Activated gamma-delta T cell (primary cell): ENCODE data around the gene KRTAP9-3.
"Not testable (repeated sequence)": the region's sequence is repeated elsewhere in the genome, so short reads cannot be mapped to it uniquely, and the experiment has no call there.

Experiments used
- DNase-seq: peaks from one replicate; lab custom pipeline; 2025; lab: John Stamatoyannopoulos, UW
- total RNA-seq, 2 donors: gene quantifications; one replicate each; lab custom pipeline; 2026; lab: John Stamatoyannopoulos, UW

Gene KRTAP9-3, protein sequence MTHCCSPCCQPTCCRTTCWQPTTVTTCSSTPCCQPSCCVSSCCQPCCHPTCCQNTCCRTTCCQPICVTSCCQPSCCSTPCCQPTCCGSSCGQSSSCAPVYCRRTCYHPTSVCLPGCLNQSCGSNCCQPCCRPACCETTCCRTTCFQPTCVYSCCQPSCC
- 0 reads per million in 2 donors for total RNA-seq

GRCh38 chr17:41232399-41233105 is at the start of gene KRTAP9-3:
KRTAP9-3 (plus strand) TSS chr17:41232449; CDS start chr17:41232502, 53 bp downstream.
- DNase-seq: not testable (repeated sequence)

- no peak for DNase-seq
Observed at GRCh38 chr17:41184480-41184961, 47.7 kb upstream of the KRTAP9-3 start, which contains the start of gene KRTAP4-1. KRTAP4-1 (minus strand) TSS chr17:41184911; CDS start chr17:41184854, 57 bp downstream.

DNA sequence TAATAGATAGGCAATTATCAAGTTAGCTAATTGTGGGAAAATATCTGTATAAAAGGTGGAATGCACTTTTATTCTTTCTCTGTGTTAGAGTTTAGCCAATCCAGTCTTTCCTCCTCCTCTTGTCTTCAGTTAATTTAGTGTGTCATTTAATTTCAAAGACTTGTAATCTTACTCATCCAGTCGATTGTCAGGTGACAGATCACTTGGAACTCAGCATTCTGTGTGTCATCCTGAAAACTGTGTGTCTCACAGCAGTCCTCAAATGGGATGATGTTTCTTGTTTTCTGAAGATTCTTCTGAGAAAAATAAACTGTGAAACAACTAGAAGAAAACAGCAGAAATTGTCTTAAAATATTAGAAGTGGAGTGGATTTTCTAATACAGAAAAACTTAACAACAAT is 47.2 kb upstream of the KRTAP9-3 start:
- DNase-seq: no peak

DNA sequence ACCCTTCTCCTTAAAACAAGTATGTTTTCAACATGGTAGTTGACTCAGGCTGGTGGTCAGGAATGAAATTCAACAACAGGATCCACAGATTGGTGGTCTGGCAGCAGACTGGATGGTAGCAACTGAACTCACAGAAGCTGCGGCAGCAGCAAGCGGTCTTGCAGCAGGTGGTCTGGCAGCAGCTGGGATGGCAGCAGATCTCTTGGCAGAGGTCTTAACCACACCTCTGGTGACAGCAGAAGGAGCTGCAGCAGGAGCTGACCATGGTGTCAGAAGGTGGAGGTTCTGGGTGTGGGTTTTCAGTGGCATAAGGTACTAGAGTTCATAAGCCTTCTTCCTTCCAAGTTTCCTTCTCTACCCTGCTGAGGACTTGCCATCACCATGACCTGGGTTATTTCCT is 45.4 kb upstream of the KRTAP9-3 start:
- DNase-seq: no peak

DNA sequence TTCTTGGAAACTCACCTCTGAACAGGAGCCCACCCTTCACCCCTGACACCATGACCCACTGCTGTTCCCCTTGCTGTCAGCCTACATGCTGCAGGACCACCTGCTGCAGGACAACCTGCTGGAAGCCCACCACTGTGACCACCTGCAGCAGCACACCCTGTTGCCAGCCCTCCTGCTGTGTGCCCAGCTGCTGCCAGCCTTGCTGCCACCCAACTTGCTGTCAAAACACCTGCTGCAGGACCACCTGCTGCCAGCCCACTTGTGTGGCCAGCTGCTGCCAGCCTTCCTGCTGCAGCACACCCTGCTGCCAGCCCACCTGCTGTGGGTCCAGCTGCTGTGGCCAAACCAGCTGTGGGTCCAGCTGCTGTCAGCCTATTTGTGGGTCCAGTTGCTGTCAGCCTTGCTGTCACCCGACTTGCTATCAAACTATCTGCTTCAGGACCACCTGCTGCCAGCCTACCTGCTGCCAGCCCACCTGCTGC is 42.4 kb upstream of the KRTAP9-3 start, which contains the start of gene KRTAP9-1:
TSS of gene KRTAP9-1 (plus strand) at position 51 of the 482 bp plus-strand sequence. CDS start at position 51, 0 bp downstream.
- not testable (repeated sequence) for DNase-seq

DNA sequence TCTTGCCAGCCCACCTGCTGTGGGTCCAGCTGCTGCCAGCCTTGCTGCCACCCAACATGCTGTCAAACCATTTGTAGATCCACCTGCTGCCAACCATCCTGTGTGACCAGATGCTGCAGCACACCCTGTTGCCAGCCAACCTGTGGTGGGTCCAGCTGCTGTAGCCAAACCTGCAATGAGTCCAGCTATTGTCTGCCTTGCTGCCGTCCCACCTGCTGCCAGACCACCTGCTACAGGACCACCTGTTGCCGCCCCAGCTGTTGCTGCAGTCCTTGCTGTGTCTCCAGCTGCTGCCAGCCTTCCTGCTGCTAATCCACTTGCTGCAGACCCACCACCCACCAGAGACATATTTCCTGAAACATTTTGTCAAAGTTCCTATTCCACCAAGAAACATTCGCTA is 41.9 kb upstream of the KRTAP9-3 start:
- no peak for DNase-seq

DNA sequence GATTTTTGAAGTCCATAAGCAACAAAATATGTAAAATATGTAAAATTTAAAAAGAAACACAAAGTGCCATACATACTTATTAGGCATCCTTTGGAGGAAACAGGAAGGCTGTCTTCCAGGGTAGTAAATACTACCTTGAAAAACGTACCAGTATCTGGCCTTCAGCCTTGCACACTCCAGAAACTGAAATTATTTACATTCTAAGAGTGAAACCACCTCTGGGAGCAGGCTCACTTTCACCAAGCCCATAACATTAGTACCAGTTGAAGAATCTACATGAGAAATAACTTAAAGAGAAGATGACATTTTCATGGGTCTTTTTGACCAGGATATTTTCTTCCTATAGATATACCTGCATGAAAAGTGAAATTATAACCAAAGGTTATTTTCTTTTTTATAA is 36.2 kb upstream of the KRTAP9-3 start:
- DNase-seq: no peak

DNA sequence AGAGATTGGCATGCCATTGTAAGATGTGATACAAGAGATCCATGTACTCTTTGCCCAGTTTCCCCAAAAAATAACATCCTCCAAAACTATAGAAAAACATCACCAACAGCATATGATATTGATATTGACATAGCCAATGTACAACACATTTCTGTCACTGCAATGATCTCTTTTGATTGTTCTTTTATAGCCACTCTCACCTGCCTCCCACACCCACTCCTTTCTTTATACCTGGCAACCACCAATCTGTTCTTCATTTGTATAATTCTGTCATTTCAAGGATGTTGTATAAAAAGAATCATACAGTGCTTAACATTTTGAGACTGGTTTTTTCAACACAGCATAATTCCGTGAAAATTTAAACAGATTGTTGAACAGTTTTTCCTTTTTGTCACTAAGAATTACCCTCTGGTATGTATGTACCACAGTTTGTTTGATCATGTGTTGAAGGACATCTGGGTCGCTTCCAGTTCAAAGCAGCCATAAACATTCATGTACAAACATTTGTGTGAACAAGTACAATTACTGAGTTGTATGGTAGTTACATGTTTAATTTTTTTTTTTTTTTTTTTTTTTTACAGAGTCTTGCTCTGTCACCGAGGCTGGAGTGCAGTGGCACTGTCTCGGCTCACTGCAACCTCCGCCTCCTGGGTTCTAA is 32.7 kb upstream of the KRTAP9-3 start:
- DNase-seq: no peak

DNA sequence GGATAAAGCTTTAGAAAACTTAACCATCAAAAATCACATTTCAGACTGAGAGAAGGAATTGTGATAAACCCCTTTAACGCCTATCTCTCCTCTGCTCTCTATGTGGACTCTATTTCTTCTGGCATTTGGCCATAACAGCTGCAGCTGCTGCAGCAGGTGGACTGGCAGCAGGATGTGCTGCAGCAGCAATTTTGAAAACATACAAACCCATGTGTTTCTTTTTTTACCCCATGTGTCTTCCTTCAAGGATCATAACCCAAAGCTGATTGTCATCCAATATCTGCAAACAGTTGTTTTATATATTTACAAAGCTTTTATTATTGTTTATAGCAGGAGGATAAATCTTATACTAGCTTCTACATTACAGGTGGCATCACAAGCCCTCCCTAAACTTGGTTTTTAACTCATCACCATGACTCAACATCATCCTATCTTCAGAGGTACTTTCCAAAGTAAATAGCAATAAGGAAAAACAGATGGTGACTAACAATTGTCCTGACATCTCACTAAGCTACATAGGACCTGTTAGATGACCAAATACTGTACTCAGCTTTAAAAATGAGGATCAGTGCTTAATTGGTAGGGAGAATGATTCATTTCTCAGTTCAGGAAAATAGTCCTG is 20.3 kb upstream of the KRTAP9-3 start:
- DNase-seq: no peak

- no peak for DNase-seq
Observed at GRCh38 chr17:41212524-41213169, 19.6 kb upstream of the KRTAP9-3 start.

DNA sequence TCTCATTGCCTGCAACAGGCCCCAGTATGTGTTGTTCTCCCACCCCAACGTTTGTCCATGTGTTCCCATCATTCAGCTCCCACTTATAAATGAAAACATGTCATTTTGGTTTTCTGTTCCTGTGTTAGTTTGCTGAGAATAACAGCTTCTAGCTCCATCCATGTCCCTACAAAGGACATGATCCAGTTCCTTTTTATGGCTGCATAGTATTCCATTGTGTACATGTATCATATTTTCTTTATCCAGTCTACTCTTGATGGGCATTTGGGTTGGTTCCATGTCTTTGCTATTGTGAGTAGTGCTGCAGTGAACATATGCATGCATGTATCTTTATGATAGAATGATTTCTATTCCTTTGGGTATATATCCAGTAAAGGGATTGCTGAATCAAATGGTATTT is 16.6 kb upstream of the KRTAP9-3 start:
- no peak for DNase-seq

DNA sequence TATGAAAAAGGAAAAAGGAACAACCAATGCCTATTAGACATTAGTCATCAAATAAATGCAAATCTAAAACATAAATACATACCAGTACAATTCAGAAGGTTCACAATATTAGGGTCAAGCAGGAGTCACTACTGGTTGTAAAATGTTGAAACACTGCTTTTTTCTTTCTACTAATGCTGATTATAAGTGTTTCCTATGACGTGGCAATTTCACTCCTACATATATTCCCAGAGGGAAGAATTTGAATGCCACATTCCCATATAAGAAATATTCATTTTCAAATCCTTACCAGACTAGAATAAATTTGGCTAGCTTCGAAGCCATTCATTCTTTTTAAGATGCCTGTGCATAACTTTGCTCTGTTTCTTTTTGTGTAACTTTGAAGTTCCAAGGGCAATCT is 8.4 kb upstream of the KRTAP9-3 start:
- DNase-seq: no peak

GRCh38 chr17:41226051-41226450 is 6.2 kb upstream of the KRTAP9-3 start:
- no peak for DNase-seq

GRCh38 chr17:41226598-41227095 is 5.6 kb upstream of the KRTAP9-3 start, which contains the start of gene KRTAP9-2:
KRTAP9-2 (plus strand) TSS chr17:41226648; CDS start chr17:41226655, 7 bp downstream.
- not testable (repeated sequence) for DNase-seq

DNA sequence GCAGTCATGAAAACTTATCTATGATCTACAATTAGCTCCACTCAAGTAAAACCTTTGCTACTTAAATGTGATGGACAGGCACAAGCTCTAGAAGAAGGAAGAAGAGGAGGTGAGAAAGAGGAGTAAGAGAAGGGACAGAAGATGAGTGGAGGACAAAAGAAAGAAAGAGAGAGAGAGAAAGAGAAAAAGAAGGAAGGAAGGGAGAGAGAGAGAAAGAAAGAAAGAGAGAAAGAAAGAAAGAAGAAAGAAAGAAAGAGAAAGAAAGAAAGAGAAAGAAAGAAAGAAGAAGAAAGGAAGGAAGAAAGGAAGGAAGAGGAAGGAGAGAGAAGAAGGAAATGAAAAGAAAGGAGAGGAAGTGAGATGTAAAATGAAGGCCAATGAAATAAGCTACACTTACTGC is 2.2 kb upstream of the KRTAP9-3 start:
- no peak for DNase-seq

GRCh38 chr17:41231731-41232130 is 518 bp upstream of the KRTAP9-3 start:
- DNase-seq: no peak

DNA sequence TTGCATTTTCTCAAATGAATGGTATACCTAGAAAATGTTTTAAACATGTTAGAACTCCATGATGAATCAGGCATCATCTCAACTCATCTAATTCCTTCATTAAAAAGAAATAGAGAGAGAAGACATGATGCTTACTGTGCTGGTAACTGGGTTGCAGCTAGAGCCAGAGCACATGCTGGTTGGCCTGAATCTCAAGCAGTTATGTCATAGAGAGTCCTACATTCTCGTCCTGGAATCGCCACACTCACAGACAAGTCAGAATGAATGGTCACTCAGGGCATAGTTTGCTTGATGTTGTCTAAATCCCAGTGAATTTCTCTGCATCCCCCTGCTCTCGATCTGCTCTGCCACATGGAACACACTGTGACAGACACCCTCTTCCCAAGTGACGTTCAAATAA is 4.9 kb downstream of the KRTAP9-3 start:
- not testable (repeated sequence) for DNase-seq

- DNase-seq: not testable (repeated sequence)
Observed at GRCh38 chr17:41237949-41238437, 5.7 kb downstream of the KRTAP9-3 start, which contains the start of gene KRTAP9-8. KRTAP9-8 (plus strand) TSS chr17:41237999; CDS start chr17:41238052, 53 bp downstream.

GRCh38 chr17:41246995-41247787 is 14.9 kb downstream of the KRTAP9-3 start:
- not testable (repeated sequence) for DNase-seq
